GM06990 (cell line): ENCODE measurements around the gene LRRTM4.

Experiments used
- DNase-seq: peaks from one replicate; pipeline ENCODE4 v3.0.0-alpha.2; 2011; ENCODE audit not compliant: insufficient read length; ENCODE audit errors: extremely low read depth
- H3K27me3 ChIP-seq: replicated peaks from 2 replicates; pipeline ENCODE4 v1.6.0; 2011; ENCODE audit warnings: low read length; ENCODE audit not compliant: control insufficient read depth, insufficient read depth
- H3K36me3 ChIP-seq: 2 replicates; pipeline ENCODE4 v1.5.1; 2011; ENCODE audit warnings: low read length; ENCODE audit not compliant: control insufficient read depth, insufficient read depth
- H3K4me3 ChIP-seq: replicated peaks from 2 replicates; pipeline ENCODE4 v1.5.1; 2011; ENCODE audit warnings: low read depth, mild to moderate bottlenecking, control low read depth, low read length
- TF ChIP-seq, protein P1 (sequence below): IDR thresholded peaks from 2 replicates; pipeline ENCODE4 v1.5.1; 2011; ENCODE audit warnings: low read length, control low read depth, mild to moderate bottlenecking, inconsistent platforms; ENCODE audit not compliant: insufficient read depth, poor library complexity, severe bottlenecking

The LRRTM4 gene

GRCh38 chr2:77397763-77398162 is 124.4 kb downstream of the LRRTM4 start:
- DNase-seq: no peak
- no peaks in the 10 kb centered on the region for H3K36me3 ChIP-seq
- TF ChIP-seq, protein P1, sequence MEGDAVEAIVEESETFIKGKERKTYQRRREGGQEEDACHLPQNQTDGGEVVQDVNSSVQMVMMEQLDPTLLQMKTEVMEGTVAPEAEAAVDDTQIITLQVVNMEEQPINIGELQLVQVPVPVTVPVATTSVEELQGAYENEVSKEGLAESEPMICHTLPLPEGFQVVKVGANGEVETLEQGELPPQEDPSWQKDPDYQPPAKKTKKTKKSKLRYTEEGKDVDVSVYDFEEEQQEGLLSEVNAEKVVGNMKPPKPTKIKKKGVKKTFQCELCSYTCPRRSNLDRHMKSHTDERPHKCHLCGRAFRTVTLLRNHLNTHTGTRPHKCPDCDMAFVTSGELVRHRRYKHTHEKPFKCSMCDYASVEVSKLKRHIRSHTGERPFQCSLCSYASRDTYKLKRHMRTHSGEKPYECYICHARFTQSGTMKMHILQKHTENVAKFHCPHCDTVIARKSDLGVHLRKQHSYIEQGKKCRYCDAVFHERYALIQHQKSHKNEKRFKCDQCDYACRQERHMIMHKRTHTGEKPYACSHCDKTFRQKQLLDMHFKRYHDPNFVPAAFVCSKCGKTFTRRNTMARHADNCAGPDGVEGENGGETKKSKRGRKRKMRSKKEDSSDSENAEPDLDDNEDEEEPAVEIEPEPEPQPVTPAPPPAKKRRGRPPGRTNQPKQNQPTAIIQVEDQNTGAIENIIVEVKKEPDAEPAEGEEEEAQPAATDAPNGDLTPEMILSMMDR: no peak
- H3K4me3 ChIP-seq: no peak overlapping the region
- H3K27me3 ChIP-seq: no peaks in the 10 kb centered on the region

DNA sequence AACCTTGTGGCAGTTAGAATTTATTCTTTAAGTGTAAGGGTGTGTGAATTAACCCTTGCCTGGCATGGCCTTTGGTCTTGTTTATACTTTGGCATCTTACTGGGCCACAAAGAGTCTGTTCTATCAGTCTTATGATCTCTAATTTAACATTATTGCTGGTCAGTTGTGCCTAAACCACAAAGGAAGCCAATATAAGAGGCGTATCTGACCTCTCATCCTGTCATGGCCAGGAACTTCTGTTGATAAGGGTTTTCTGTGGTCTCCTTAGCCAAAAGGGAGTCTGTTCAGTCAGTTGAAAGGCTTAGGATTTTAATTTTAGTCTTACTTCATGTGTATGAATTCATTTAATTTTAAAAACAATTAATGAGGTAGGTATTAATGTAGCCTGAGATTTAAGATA is 127.2 kb downstream of the LRRTM4 start:
- Histone ChIP-seq H3K4me3 (no peak overlapping the region), H3K36me3 (no peaks in the 10 kb centered on the region), H3K27me3 (no peaks in the 10 kb centered on the region)
- DNase-seq: no peak
- TF ChIP-seq, protein P1: no peak

DNA sequence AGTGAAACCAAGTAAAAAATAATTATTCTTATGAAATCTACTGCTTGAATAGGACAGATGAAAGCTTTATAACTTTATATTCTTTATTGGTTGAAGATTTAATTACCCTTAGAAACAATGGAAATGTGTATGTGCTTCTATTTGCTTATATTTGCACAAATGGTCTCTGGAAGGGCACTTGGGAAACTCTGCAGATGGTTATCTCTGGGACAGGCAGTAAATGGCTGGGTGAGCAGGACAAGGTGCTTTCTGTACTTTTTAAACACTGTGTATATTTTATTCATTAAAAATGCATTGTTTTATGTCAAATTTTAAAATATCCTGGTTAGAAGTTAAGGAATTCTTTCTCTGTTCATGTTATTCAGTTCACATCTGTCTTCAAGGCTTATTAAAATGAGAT is 131.1 kb downstream of the LRRTM4 start:
- Histone ChIP-seq H3K36me3 (no peaks in the 10 kb centered on the region), H3K4me3 (no peak overlapping the region), H3K27me3 (no peaks in the 10 kb centered on the region)
- TF ChIP-seq, protein P1: no peak
- no peak for DNase-seq

DNA sequence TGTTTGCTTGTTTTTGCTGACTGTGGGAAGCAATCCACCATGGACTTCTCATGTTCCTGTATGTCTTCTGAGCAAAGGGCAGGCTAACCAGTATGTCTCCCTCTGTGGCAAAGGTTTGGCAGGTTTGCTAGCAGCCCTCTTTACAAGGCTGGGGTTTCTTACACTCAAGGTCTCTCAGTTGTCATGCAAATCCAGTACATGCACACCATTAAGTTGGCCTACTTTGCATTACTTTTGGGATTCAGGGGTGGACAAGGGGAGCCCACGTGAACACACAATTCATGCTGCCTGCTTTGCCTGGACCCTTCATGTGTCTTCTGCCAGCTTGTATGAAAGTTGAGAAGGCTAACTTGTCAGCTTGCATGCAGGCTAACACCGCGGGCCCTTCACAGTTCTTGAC is 134.9 kb downstream of the LRRTM4 start:
- TF ChIP-seq, protein P1: no peak
- no peak for DNase-seq
- Histone ChIP-seq H3K27me3 (no peaks in the 10 kb centered on the region), H3K36me3 (no peaks in the 10 kb centered on the region), H3K4me3 (no peak overlapping the region)

DNA sequence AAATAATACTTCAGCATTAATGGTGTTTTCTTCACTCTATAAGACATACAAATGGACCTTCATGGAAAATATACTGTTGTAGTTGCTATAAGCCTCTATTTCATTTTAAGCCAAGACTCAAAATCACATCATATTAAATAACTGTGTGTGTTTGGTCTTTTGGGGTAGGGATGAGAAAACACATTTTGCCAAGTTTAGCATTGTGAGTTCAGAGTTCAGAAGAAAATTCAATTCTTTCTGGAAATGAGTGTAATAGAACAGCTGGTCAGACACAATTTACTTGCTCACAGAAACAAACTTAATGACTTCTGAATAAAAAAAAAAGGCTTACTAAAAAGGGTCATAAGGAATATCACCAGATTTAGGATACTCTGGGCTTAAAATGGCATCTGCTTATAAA is 149.5 kb downstream of the LRRTM4 start:
- DNase-seq: no peak
- H3K27me3 ChIP-seq: no peaks in the 10 kb centered on the region
- TF ChIP-seq, protein P1: no peak
- H3K4me3 ChIP-seq: no peak overlapping the region
- H3K36me3 ChIP-seq: no peaks in the 10 kb centered on the region

DNA sequence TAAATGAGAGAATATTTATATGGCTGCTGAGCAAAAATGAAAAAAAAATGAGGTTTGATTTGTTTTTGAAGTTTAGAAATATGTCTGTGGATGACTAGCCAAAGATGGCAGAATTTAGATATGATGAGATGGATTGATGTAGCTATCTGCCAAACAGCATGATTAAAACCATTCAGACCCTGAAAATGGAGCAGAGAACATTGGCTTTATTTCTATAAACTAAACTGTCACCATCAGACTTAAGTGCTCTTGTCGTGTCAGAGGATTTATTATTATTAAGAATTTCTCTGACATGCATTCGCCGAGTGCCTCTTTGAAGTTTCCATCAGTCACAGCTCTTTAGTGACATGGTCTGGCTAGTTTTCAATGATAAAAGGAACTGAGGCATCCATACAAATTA is 151.7 kb downstream of the LRRTM4 start:
- TF ChIP-seq, protein P1: no peak

More for the DNA sequence above, 151.7 kb downstream of the LRRTM4 start:
- Histone ChIP-seq H3K36me3 (no peaks in the 10 kb centered on the region), H3K4me3 (no peak overlapping the region), H3K27me3 (no peaks in the 10 kb centered on the region)
- DNase-seq: no peak
